Astrocyte (in vitro differentiated cells and primary cell): ENCODE data around the gene NLRX1. TPM values are rescaled to one million over a fixed set of nuclear protein-coding genes. Genes with fewer than 3 reads are reported as not detected.

Experiments
- DNase-seq: peaks from one replicate; pipeline ENCODE4 v3.0.0-alpha.2; 2010; ENCODE audit warnings: low read depth
- FAIRE-seq: peaks from 2 replicates; lab custom pipeline; 2011; peaks lifted over from hg19 to GRCh38; lab: Jason Lieb, UNC
- H2AFZ ChIP-seq: 2 replicates; pipeline ENCODE4 v1.6.0; 2012; ENCODE audit warnings: low read depth, low read length, inconsistent platforms
- H3K27ac ChIP-seq: 2 replicates; pipeline ENCODE4 v1.5.1; 2011; ENCODE audit warnings: low read depth, low read length, inconsistent platforms
- H3K27me3 ChIP-seq: 2 replicates; pipeline ENCODE4 v1.6.0; 2011; ENCODE audit warnings: low read length, inconsistent platforms; ENCODE audit not compliant: insufficient read depth
- H3K36me3 ChIP-seq: 2 replicates; pipeline ENCODE4 v1.5.1; 2011; ENCODE audit warnings: low read length, inconsistent platforms; ENCODE audit not compliant: insufficient read depth
- H3K4me1 ChIP-seq: 2 replicates; pipeline ENCODE4 v1.5.1; 2011; ENCODE audit warnings: low read length, inconsistent platforms; ENCODE audit not compliant: insufficient read depth
- H3K4me2 ChIP-seq: 2 replicates; pipeline ENCODE4 v1.6.0; 2012; ENCODE audit warnings: low read length, inconsistent platforms
- H3K4me3 ChIP-seq: 2 replicates; pipeline ENCODE4 v1.5.1; 2011; ENCODE audit warnings: low read depth, mild to moderate bottlenecking, low read length, inconsistent platforms; ENCODE audit not compliant: insufficient read depth
- H3K79me2 ChIP-seq: 2 replicates; pipeline ENCODE4 v1.6.0; 2012; ENCODE audit warnings: mild to moderate bottlenecking, low read length, inconsistent platforms; ENCODE audit not compliant: insufficient read depth
- H3K9ac ChIP-seq: 2 replicates; pipeline ENCODE4 v1.6.0; 2012; ENCODE audit warnings: mild to moderate bottlenecking, low read length, inconsistent platforms
- H3K9me3 ChIP-seq: 2 replicates; pipeline ENCODE4 v1.5.1; 2012; ENCODE audit warnings: low read depth, mild to moderate bottlenecking, low read length, inconsistent platforms; ENCODE audit not compliant: insufficient read depth
- H4K20me1 ChIP-seq: 2 replicates; pipeline ENCODE4 v1.6.0; 2012; ENCODE audit warnings: low read length, inconsistent platforms; ENCODE audit not compliant: insufficient read depth
- H3K27ac Mint-ChIP-seq: one replicate; pipeline ENCODE4 v1.8.0; 2021; ENCODE audit warnings: mild to moderate bottlenecking, mixed read lengths; ENCODE audit not compliant: unreplicated experiment
- H3K27me3 Mint-ChIP-seq: one replicate; pipeline ENCODE4 v1.8.0; 2021; ENCODE audit warnings: low read depth, mixed read lengths; ENCODE audit not compliant: unreplicated experiment
- H3K36me3 Mint-ChIP-seq: one replicate; pipeline ENCODE4 v1.8.0; 2021; ENCODE audit warnings: low read depth, mixed read lengths; ENCODE audit not compliant: unreplicated experiment
- H3K4me1 Mint-ChIP-seq: one replicate; pipeline ENCODE4 v1.8.0; 2021; ENCODE audit warnings: low read depth, mixed read lengths; ENCODE audit not compliant: unreplicated experiment
- H3K4me3 Mint-ChIP-seq: one replicate; pipeline ENCODE4 v1.8.0; 2021; ENCODE audit warnings: mild to moderate bottlenecking, moderate library complexity, mixed read lengths; ENCODE audit not compliant: unreplicated experiment
- H3K9me3 Mint-ChIP-seq: one replicate; pipeline ENCODE4 v1.8.0; 2021; ENCODE audit warnings: mild to moderate bottlenecking, mixed read lengths; ENCODE audit not compliant: unreplicated experiment
- CTCF ChIP-seq: IDR thresholded peaks from 2 replicates; pipeline ENCODE4 v1.5.1; 2011; ENCODE audit warnings: low read depth, mild to moderate bottlenecking, inconsistent platforms, low read length, moderate library complexity; ENCODE audit not compliant: insufficient read depth
- total RNA-seq: library from RNA; stranded (reverse); gene quantifications from 2 replicates; pipeline ENCODE4 v1.2.1, GENCODE V29; 2021

Gene NLRX1
- total RNA-seq, 1 donor from 2014 or later = 6.3 TPM

- no peak overlapping the region for H2AFZ ChIP-seq
- peaks cover 7% of the 10 kb centered on the region for H3K4me1 ChIP-seq
- Mint-ChIP-seq H3K27ac (no peak overlapping the region), H3K4me3 (no peak overlapping the region), H3K9me3 (no peaks in the 10 kb centered on the region), H3K36me3 (peaks cover 9% of the 10 kb centered on the region), H3K27me3 (no peaks in the 10 kb centered on the region), H3K4me1 (peaks cover 6% of the 10 kb centered on the region)
- H3K27ac ChIP-seq = no peak overlapping the region
- no peaks in the 10 kb centered on the region for H3K27me3 ChIP-seq
- TF ChIP-seq CTCF = no peak
- peaks cover 5% of the 10 kb centered on the region for H3K36me3 ChIP-seq
- H3K4me2 ChIP-seq = no peak overlapping the region
- H3K9me3 ChIP-seq = no peaks in the 10 kb centered on the region
- FAIRE-seq = no peak
- peaks cover 76% of the 10 kb centered on the region for H3K79me2 ChIP-seq
- H4K20me1 ChIP-seq = peaks cover 61% of the 10 kb centered on the region
- DNase-seq = no peak
- no peak overlapping the region for H3K9ac ChIP-seq
- no peak overlapping the region for H3K4me3 ChIP-seq
Measured at GRCh38 chr11:119229741-119230140, 61.2 kb downstream of the NLRX1 start.

Other genes with a start within 250 kb of the NLRX1 start
- gene BCL9L, start 242.8 kb upstream of the NLRX1 start, total RNA-seq = 128 and 138 TPM in 2 replicates
- 0.43 TPM in 1 of 2 replicates, not detected in the other for gene UPK2, start 212.4 kb upstream of the NLRX1 start, total RNA-seq
- not detected in 2 replicates for gene FOXR1, start 197.0 kb upstream of the NLRX1 start, total RNA-seq
- 15.6 and 25.4 TPM in 2 replicates for gene CENATAC, start 170.6 kb upstream of the NLRX1 start, total RNA-seq
- 643 and 750 TPM in 2 replicates for gene RPS25, start 150.4 kb upstream of the NLRX1 start, total RNA-seq
- gene TRAPPC4, start 150.0 kb upstream of the NLRX1 start, total RNA-seq = 88.3 and 88.6 TPM in 2 replicates
- gene SLC37A4, start 137.8 kb upstream of the NLRX1 start, total RNA-seq = 8.7 and 11.7 TPM in 2 replicates
- gene HYOU1, start 111.5 kb upstream of the NLRX1 start, total RNA-seq = 282 and 293 TPM in 2 replicates
- gene VPS11, start 100.9 kb upstream of the NLRX1 start, total RNA-seq = 22.4 and 24.0 TPM in 2 replicates
- 21.4 and 22.2 TPM in 2 replicates for gene HMBS, start 83.8 kb upstream of the NLRX1 start, total RNA-seq
- 44.1 and 47.1 TPM in 2 replicates for gene DPAGT1, start 66.9 kb upstream of the NLRX1 start, total RNA-seq
- gene C2CD2L, start 61.4 kb upstream of the NLRX1 start, total RNA-seq = 10.9 and 11.1 TPM in 2 replicates
- gene HINFP, start 47.1 kb upstream of the NLRX1 start, total RNA-seq = 22.7 and 27.8 TPM in 2 replicates
- 0.55 and 1.5 TPM in 2 replicates for gene ABCG4, start 19.7 kb upstream of the NLRX1 start, total RNA-seq
- gene NHERF4, start 16.8 kb downstream of the NLRX1 start, total RNA-seq = not detected in 2 replicates
- gene CBL, start 37.6 kb downstream of the NLRX1 start, total RNA-seq = 45.1 and 46.6 TPM in 2 replicates
- gene MCAM, start 148.4 kb downstream of the NLRX1 start, total RNA-seq = 188 and 213 TPM in 2 replicates
- 31.8 and 33.3 TPM in 2 replicates for gene RNF26, start 165.8 kb downstream of the NLRX1 start, total RNA-seq
- 5.6 and 6.3 TPM in 2 replicates for gene C1QTNF5, start 172.2 kb downstream of the NLRX1 start, total RNA-seq
- gene MFRP, start 178.0 kb downstream of the NLRX1 start, total RNA-seq = not detected in 2 replicates
- 6.5 and 6.7 TPM in 2 replicates for gene USP2, start 213.0 kb downstream of the NLRX1 start, total RNA-seq